CD4-positive, alpha-beta T cell treated with Interleukin-12 subunit alpha and Interleukin-12 subunit beta, for 1 hour (primary cell): ENCODE results near the gene MAPKAP1.

ENCODE experiments used
- DNase-seq: peaks from one replicate; pipeline ENCODE4 v3.0.0-alpha.2; 2020

Gene MAPKAP1

GRCh38 chr9:125507226-125507625 lies 199.8 kb downstream of the MAPKAP1 start:
- DNase-seq, result no peak

- no peak for DNase-seq
Observed at GRCh38 chr9:125505988-125506438, 201.0 kb downstream of the MAPKAP1 start.

GRCh38 chr9:125504616-125505015 lies 202.4 kb downstream of the MAPKAP1 start:
- DNase-seq, result no peak

- DNase-seq, result no peak
Observed at GRCh38 chr9:125497906-125498305, 209.1 kb downstream of the MAPKAP1 start.

- DNase-seq, result no peak
Observed at GRCh38 chr9:125497478-125497877, 209.5 kb downstream of the MAPKAP1 start.

GRCh38 chr9:125496313-125496834 lies 210.6 kb downstream of the MAPKAP1 start:
- no peak for DNase-seq

- DNase-seq, result no peak
Observed at GRCh38 chr9:125495172-125496119, 211.6 kb downstream of the MAPKAP1 start.

GRCh38 chr9:125494653-125494915 lies 212.4 kb downstream of the MAPKAP1 start:
- DNase-seq, result no peak

GRCh38 chr9:125493881-125494652 lies 212.9 kb downstream of the MAPKAP1 start:
- no peak for DNase-seq

- no peak for DNase-seq
Observed at GRCh38 chr9:125493384-125493783, 213.6 kb downstream of the MAPKAP1 start.

GRCh38 chr9:125492719-125493118 lies 214.3 kb downstream of the MAPKAP1 start:
- DNase-seq, result no peak

- no peak for DNase-seq
Observed at GRCh38 chr9:125487842-125488241, 219.2 kb downstream of the MAPKAP1 start.

- DNase-seq, result no peak
Observed at GRCh38 chr9:125486576-125486975, 220.4 kb downstream of the MAPKAP1 start.

GRCh38 chr9:125486152-125486508 lies 220.9 kb downstream of the MAPKAP1 start:
- DNase-seq, result no peak

- DNase-seq, result no peak
Observed at GRCh38 chr9:125485471-125486151, 221.4 kb downstream of the MAPKAP1 start.

GRCh38 chr9:125484350-125485282 lies 222.4 kb downstream of the MAPKAP1 start:
- no peak for DNase-seq

GRCh38 chr9:125483697-125484096 lies 223.3 kb downstream of the MAPKAP1 start:
- DNase-seq, result no peak

- no peak for DNase-seq
Observed at GRCh38 chr9:125479846-125480615, 227.0 kb downstream of the MAPKAP1 start.

GRCh38 chr9:125477089-125477544 lies 229.9 kb downstream of the MAPKAP1 start:
- DNase-seq, result no peak

- no peak for DNase-seq
Observed at GRCh38 chr9:125476645-125477044, 230.4 kb downstream of the MAPKAP1 start.

- DNase-seq, result no peak
Observed at GRCh38 chr9:125475385-125475784, 231.6 kb downstream of the MAPKAP1 start.
